HEK293T (cell line): Measurements from ENCODE around the gene FRMD5.

Experiments used
- BHLHE40 ChIP-seq: fragments of 450-650 bp; IDR thresholded peaks from 2 replicates; pipeline ENCODE4 v1.6.1; 2016; ENCODE audit warnings: mild to moderate bottlenecking, moderate library complexity, borderline replicate concordance
- ELF4 ChIP-seq: fragments of 450-650 bp; IDR thresholded peaks from 2 replicates; pipeline ENCODE4 v1.6.1; 2017; ENCODE audit warnings: antibody characterized with exemption
- FOXA1 ChIP-seq: fragments of 450-650 bp; IDR thresholded peaks from 2 replicates; pipeline ENCODE4 v1.6.1; 2016; ENCODE audit warnings: mild to moderate bottlenecking
- FOXK2 ChIP-seq: fragments of 450-650 bp; IDR thresholded peaks from 2 replicates; pipeline ENCODE4 v1.6.1; 2016; ENCODE audit warnings: mild to moderate bottlenecking
- FOXM1 ChIP-seq: fragments of 450-650 bp; IDR thresholded peaks from 2 replicates; pipeline ENCODE4 v1.6.1; 2017; ENCODE audit warnings: mild to moderate bottlenecking, borderline replicate concordance
- HDGF ChIP-seq: fragments of 450-650 bp; IDR thresholded peaks from 2 replicates; pipeline ENCODE4 v1.6.1; 2017; ENCODE audit warnings: antibody characterized with exemption, borderline replicate concordance
- L3MBTL2 ChIP-seq: fragments of 450-650 bp; conservative IDR thresholded peaks from 2 replicates; pipeline ENCODE4 v1.6.1; 2016; ENCODE audit warnings: mild to moderate bottlenecking
- SP1 ChIP-seq: fragments of 450-650 bp; IDR thresholded peaks from 2 replicates; pipeline ENCODE4 v1.6.1; 2017
- SUZ12 ChIP-seq: fragments of 450-650 bp; IDR thresholded peaks from 2 replicates; pipeline ENCODE4 v1.6.1; 2016; ENCODE audit warnings: mild to moderate bottlenecking
- TF ChIP-seq, protein P1 (sequence below): fragments of 450-650 bp; IDR thresholded peaks from 2 replicates; pipeline ENCODE4 v1.6.1; 2016

DNA sequence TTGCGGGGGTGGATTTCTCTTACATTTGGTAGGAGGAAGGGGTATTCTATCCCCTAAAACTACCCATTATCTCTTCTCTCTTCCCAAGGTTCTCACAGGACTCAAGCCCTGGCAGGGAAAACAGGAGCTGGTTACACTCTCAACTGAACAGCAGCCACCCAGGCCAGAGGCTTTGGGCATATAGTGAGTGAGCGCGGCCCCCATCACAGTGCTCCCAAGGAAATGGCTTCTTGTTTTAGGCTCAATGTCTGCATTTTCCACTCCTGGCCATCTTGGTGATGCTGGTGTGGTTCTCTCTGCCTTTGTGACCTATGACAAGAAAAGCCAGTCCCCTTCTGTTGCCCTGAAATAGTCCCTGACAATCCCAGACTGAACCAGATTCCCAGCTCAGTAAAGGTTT lies 318.2 kb downstream of the FRMD5 start:
- TF ChIP-seq ELF4 (no peak), SUZ12 (no peak), SP1 (no peak), BHLHE40 (no peak), FOXK2 (no peak), HDGF (no peak), FOXM1 (no peak), L3MBTL2 (no peak), FOXA1 (no peak)
- TF ChIP-seq, protein P1, sequence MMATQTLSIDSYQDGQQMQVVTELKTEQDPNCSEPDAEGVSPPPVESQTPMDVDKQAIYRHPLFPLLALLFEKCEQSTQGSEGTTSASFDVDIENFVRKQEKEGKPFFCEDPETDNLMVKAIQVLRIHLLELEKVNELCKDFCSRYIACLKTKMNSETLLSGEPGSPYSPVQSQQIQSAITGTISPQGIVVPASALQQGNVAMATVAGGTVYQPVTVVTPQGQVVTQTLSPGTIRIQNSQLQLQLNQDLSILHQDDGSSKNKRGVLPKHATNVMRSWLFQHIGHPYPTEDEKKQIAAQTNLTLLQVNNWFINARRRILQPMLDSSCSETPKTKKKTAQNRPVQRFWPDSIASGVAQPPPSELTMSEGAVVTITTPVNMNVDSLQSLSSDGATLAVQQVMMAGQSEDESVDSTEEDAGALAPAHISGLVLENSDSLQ, result no peak
